ENCODE data around the gene DCDC2C.

DNA sequence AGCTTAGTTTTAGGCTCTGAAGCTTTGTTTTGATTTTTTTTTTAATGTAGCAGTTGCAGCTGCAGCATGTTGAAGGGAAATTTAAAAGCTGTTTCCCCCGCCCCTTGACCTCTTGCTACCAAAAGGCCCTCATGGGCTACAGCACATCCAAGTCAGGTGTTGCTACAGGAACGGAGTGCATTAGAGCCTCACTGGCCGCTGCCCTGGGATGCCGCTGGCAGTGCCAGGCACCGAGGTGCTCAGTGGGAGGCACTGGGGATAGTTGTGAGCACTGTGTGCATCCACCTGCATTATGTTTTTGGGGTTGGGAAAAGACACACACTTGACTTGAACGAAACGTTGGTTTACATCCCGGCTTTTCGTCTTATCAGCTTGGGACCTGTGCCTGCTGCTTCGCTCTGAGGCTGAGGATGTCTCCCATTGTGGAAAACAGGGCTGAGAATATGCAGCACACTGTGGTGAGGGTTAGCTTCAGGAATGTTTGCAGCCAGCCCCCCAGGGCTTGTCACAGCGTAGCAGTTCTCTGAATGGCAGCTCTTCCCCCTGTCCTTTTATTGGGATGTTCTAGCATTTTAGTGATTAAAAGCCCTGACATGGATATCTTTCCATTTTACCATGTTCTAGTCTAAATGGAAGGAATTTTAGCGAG lies 24.1 kb downstream of the DCDC2C start:
- TF ChIP-seq EZH2 (IDR thresholded peaks at IDR 0.05; ENCODE audit: insufficient read depth, poor library complexity, severe bottlenecking): no peak
- no peak for TF ChIP-seq EZH2phosphoT487 (IDR thresholded peaks at IDR 0.05; ENCODE audit: insufficient read depth, low read depth)
